Activated CD4-positive, alpha-beta T cell treated with anti-CD3 and anti-CD28 coated beads for 24 hours (primary cell): ENCODE data around the gene PCMT1.

Source experiments
- DNase-seq, 2 donors: peaks; one replicate each; pipeline ENCODE4 v3.0.0-alpha.2; 2020; ENCODE audit warnings: low read depth in 2 of 2

The PCMT1 gene

DNA sequence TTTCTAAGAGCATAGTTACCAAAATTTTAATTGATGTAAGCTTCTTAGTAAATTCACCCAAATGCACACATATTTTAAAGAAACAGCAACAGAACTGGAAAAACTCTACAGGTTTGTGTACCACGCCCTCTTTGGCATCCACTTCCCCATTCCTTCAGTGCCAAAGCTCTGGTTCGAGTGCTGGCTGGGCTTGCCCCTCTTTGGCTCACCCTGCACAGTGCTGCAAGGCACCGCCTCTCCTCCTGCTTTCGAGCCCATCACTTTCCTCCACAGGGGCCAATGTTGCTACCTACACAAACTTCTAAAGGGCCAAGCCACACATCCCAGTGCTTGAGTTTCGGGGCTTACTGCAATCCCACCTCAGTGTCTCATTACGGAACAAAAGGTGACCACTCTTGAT, 105.0 kb downstream of the PCMT1 start:
- no peak for DNase-seq

DNA sequence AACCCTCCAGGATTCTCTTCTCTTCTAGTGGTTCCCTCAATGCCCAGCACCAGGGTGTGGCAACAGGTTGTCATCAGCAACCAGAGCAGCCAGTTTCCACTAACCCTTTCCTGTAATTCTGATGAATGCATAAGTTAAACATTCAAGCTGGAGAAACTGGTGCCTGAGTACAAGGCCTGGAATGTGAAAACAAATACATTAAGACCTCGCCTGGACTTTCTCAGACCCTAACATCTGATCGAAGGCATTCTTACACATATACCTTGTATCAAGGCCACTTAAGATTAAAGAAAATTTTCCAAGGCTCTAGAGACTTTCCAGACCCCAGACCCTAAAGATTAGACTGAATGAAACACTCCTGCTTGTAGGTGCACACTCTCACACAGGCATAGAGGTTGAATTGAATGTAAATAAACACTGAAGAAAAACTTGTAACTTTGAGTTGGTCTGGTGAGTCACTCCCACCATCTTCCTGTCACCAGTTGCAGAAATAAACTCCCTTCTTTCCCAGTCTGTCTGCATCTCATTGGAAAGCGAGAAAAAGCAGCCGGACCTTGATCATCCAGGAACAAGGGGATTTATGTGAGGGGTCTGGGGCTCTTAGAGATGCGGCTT, 105.6 kb downstream of the PCMT1 start:
- no peak for DNase-seq

DNA sequence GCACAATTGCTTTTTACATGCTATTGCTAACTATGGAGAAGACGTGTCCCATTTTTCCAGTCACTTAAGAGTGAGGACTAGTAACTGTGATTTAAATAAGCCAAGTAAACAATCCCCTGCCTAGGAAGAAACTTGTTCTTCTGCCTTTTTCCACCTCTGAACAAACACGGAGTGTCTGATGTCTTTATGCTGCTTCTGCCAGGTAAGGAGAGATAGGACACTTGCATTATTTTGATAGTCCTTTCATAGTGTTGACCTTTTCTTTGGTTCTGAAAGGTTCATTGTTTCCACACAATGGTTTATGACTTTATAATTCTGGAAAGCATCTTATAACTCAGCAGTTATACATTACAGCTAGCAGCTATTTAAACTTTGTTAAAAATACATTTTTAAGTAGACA, 106.2 kb downstream of the PCMT1 start:
- no peak for DNase-seq

DNA sequence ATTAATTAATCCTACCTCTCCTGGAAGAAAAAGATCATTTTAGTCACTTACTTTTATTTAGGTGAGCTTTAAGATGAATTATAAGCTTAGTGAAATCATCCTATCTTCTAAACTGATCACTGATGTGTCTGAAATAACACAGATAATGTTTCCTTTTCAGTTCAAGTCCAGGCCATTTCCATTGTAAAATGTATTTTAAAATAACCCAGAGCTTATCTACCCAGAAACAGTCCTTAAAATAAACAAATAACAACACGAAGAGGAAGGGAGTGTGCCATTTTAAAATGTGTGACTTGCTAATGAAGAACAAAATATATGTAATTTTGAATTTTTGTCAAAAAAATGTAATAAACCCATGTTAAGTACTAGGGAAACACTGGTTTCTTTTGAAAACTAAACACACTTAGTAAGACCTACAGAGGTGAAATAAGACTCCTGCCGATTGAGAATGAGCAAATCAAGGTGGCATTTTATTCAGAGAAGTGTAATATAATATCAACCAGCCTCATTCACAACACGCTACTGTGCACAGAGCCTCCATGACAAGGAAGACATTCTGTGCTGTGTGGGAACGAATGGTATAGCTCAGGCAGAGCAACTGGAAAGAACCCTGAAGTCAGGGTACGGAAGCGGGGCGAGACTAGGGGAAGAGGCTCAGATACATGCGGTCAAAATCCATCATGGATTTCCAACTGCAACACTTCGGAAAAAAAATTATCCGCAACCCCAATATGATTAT, 106.9 kb downstream of the PCMT1 start:
- no peak for DNase-seq

DNA sequence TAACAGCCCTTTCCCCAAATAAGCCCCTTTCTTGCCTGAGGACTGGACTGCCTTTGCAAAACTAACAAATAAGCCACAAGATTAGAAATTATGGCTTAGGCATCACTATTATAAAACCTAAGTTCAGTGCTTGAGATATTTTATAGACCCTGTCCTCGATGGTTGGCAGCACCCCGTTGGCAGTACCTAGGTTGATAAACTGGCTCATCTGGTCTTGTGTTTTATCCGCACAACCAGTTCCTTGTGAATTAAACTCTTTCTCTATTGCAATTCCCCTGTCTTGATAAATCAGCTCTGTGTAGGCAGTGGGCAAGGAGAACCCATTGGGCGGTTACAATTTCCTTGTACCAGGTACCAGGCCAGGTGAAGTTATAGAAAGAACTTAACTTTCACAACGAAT, 108.0 kb downstream of the PCMT1 start:
- no peak for DNase-seq

DNA sequence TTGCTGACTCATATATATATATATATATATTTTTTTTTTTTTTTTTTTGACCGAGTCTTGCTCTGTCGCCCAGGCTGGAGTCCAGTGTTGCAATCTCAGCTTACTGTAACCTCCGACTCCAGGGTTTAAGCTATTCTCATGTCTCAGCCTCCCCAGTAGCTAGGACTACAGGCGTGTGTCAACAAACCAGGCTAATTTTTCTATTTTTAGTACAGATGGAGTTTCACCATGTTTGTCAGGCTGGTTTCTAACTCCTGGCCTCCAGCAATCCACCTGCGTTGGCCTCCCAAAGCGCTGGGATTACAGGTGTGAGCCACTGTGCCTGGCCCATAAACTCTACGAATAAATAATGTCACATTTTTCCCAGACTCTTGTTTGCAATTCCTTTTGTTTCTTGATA, 109.8 kb downstream of the PCMT1 start:
- DNase-seq = no peak

DNA sequence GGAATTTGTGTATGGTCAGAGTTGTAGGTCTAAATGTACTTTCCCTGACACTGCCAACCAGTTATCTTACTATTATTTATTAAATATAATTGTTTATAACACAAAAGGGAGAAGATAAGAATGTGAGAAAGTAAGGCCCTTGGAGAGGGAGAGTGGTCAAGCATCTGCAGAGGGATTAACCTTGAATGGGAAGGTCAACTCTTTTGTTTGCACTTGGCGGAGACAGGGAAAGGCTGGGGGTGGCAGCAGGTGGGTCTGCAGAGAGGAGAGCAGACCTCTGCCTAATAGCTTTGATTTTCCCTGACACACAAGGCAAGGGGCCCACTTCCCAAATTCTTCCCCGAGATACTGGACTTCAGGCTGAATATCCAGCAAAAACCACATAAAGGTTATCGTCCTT, 110.4 kb downstream of the PCMT1 start:
- DNase-seq = no peak

DNA sequence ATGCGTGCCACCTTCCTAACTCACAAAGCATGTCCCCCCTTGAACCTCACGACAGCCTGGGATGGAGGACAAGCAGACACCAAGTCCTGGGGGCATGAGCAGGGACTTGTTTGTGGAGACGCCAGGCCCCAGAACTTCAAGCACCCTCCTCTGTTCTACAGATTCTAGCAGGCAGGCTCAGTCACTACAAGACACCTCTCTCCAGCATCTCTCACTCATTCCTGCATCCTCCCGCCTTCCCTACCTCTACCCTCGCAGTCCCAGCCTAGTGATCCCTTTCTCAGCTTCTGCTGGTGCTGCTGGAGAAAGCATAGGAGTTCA, 110.9 kb downstream of the PCMT1 start:
- no peak for DNase-seq
